HG03060 (cell line): ENCODE results near the gene HNRNPA2B1.
"Not testable (repeated sequence)": the region's sequence is repeated elsewhere in the genome, so short reads cannot be mapped to it uniquely, and the experiment has no call there.

Experiments
- ATAC-seq: cut with Tn5 transposase; IDR thresholded peaks from one replicate; pipeline ENCODE4 v1.9.1; 2021; ENCODE audit warnings: low read depth, moderate number of reproducible peaks; ENCODE audit not compliant: unreplicated experiment

HNRNPA2B1 gene

GRCh38 chr7:26185844-26186180 is 14.7 kb downstream of the HNRNPA2B1 start:
- ATAC-seq: no peak

GRCh38 chr7:26185131-26185843 is 15.3 kb downstream of the HNRNPA2B1 start:
- no peak for ATAC-seq

GRCh38 chr7:26184281-26185101 is 16.1 kb downstream of the HNRNPA2B1 start:
- ATAC-seq: not testable (repeated sequence)

GRCh38 chr7:26183545-26184280 is 16.8 kb downstream of the HNRNPA2B1 start:
- no peak for ATAC-seq

GRCh38 chr7:26182706-26183105 is 17.8 kb downstream of the HNRNPA2B1 start:
- no peak for ATAC-seq

- ATAC-seq: no peak
Measured at GRCh38 chr7:26182283-26182682, 18.3 kb downstream of the HNRNPA2B1 start.

GRCh38 chr7:26181474-26182227 is 18.9 kb downstream of the HNRNPA2B1 start:
- ATAC-seq: no peak

GRCh38 chr7:26180792-26181198 is 19.8 kb downstream of the HNRNPA2B1 start:
- no peak for ATAC-seq

- ATAC-seq: no peak
Measured at GRCh38 chr7:26179826-26180497, 20.6 kb downstream of the HNRNPA2B1 start.

GRCh38 chr7:26179422-26179821 is 21.1 kb downstream of the HNRNPA2B1 start:
- ATAC-seq: no peak

GRCh38 chr7:26178272-26178960 is 22.1 kb downstream of the HNRNPA2B1 start:
- ATAC-seq: no peak

- ATAC-seq: not testable (repeated sequence)
Measured at GRCh38 chr7:26177269-26177668, 23.3 kb downstream of the HNRNPA2B1 start.

GRCh38 chr7:26176696-26177095 is 23.9 kb downstream of the HNRNPA2B1 start:
- ATAC-seq: not testable (repeated sequence)

- ATAC-seq: not testable (repeated sequence)
Measured at GRCh38 chr7:26175903-26176302, 24.6 kb downstream of the HNRNPA2B1 start.

- ATAC-seq: no peak
Measured at GRCh38 chr7:26172048-26172447, 28.5 kb downstream of the HNRNPA2B1 start.

- ATAC-seq: no peak
Measured at GRCh38 chr7:26171601-26172000, 28.9 kb downstream of the HNRNPA2B1 start.

- no peak for ATAC-seq
Measured at GRCh38 chr7:26170663-26171062, 29.9 kb downstream of the HNRNPA2B1 start.

- no peak for ATAC-seq
Measured at GRCh38 chr7:26169271-26169670, 31.3 kb downstream of the HNRNPA2B1 start.

GRCh38 chr7:26168458-26169023 is 32.0 kb downstream of the HNRNPA2B1 start:
- no peak for ATAC-seq
